ENCODE data around the gene RAB38. TPM values are rescaled to one million over a fixed set of nuclear protein-coding genes. Genes with fewer than 3 reads are reported as not detected.

Gene RAB38
- total RNA-seq, 1 donor from 2014 or later: 8.1 TPM

GRCh38 chr11:88179971-88180629, 4.9 kb upstream of the RAB38 start:
- H3K27ac Mint-ChIP-seq: no peak overlapping the region

GRCh38 chr11:88179141-88179540, 3.9 kb upstream of the RAB38 start:
- Histone ChIP-seq H3K4me3 (no peak overlapping the region), H3K36me3 (no peaks in the 10 kb centered on the region), H3K27me3 (peaks cover 15% of the 10 kb centered on the region), H4K20me1 (ENCODE audit: low read depth) (no peaks in the 10 kb centered on the region), H3K9ac (no peak overlapping the region), H3K27ac (no peak overlapping the region), H3K79me2 (ENCODE audit: low read depth) (no peaks in the 10 kb centered on the region), H3K9me3 (ENCODE audit: low read depth) (no peaks in the 10 kb centered on the region), H3K4me2 (no peak overlapping the region), H3F3A (ENCODE audit: low read depth) (peaks cover 5% of the 10 kb centered on the region), H2AFZ (replicated peaks) (no peak overlapping the region), H3K4me1 (peaks cover 5% of the 10 kb centered on the region)
- DNase-seq (ENCODE audit: low spot score): no peak
- no peak overlapping the region for H3K27ac Mint-ChIP-seq
- peaks cover 19% of the 10 kb centered on the region for H3K4me1 Mint-ChIP-seq
- peaks cover 10% of the 10 kb centered on the region for H3K27me3 Mint-ChIP-seq (ENCODE audit: insufficient read depth, low read depth)
- H3K36me3 Mint-ChIP-seq: no peaks in the 10 kb centered on the region
- no peak overlapping the region for H3K4me3 Mint-ChIP-seq
- no peaks in the 10 kb centered on the region for H3K9me3 Mint-ChIP-seq
- TF ChIP-seq EZH2phosphoT487 (IDR thresholded peaks at IDR 0.05) (no peak), CTCF (IDR thresholded peaks at IDR 0.05) (no peak), EZH2 (IDR thresholded peaks at IDR 0.05) (no peak)

More at GRCh38 chr11:88179971-88180629, 4.9 kb upstream of the RAB38 start:
- H3K9me3 Mint-ChIP-seq: no peaks in the 10 kb centered on the region
- Histone ChIP-seq H3K4me1 (peaks cover 5% of the 10 kb centered on the region), H2AFZ (replicated peaks) (no peak overlapping the region), H3K79me2 (ENCODE audit: low read depth) (no peaks in the 10 kb centered on the region), H3K4me3 (no peak overlapping the region), H3F3A (ENCODE audit: low read depth) (peaks cover 5% of the 10 kb centered on the region), H3K4me2 (no peak overlapping the region), H3K9ac (no peak overlapping the region), H3K27ac (no peak overlapping the region), H3K27me3 (peaks cover 11% of the 10 kb centered on the region), H3K9me3 (ENCODE audit: low read depth) (no peaks in the 10 kb centered on the region), H3K36me3 (no peaks in the 10 kb centered on the region), H4K20me1 (ENCODE audit: low read depth) (no peaks in the 10 kb centered on the region)
- DNase-seq (ENCODE audit: low spot score): no peak
- H3K27me3 Mint-ChIP-seq (ENCODE audit: insufficient read depth, low read depth): peaks cover 10% of the 10 kb centered on the region
- TF ChIP-seq EZH2 (IDR thresholded peaks at IDR 0.05) (no peak), CTCF (IDR thresholded peaks at IDR 0.05) (no peak), EZH2phosphoT487 (IDR thresholded peaks at IDR 0.05) (no peak)
- H3K4me1 Mint-ChIP-seq: peaks cover 14% of the 10 kb centered on the region
- no peaks in the 10 kb centered on the region for H3K36me3 Mint-ChIP-seq
- H3K4me3 Mint-ChIP-seq: no peak overlapping the region

- no peak for DNase-seq (ENCODE audit: low spot score)
- Histone ChIP-seq H3K9me3 (ENCODE audit: low read depth) (no peaks in the 10 kb centered on the region), H3K4me3 (no peak overlapping the region), H3K27ac (no peak overlapping the region), H3K4me1 (peaks cover 5% of the 10 kb centered on the region), H3F3A (ENCODE audit: low read depth) (peaks cover 5% of the 10 kb centered on the region), H4K20me1 (ENCODE audit: low read depth) (no peaks in the 10 kb centered on the region), H2AFZ (replicated peaks) (no peak overlapping the region), H3K36me3 (no peaks in the 10 kb centered on the region), H3K4me2 (no peak overlapping the region), H3K9ac (no peak overlapping the region), H3K27me3 (peaks cover 15% of the 10 kb centered on the region), H3K79me2 (ENCODE audit: low read depth) (no peaks in the 10 kb centered on the region)
- Mint-ChIP-seq H3K9me3 (no peaks in the 10 kb centered on the region), H3K27ac (no peak overlapping the region), H3K27me3 (ENCODE audit: insufficient read depth, low read depth) (peaks cover 10% of the 10 kb centered on the region), H3K4me3 (no peak overlapping the region), H3K36me3 (no peaks in the 10 kb centered on the region), H3K4me1 (peaks cover 25% of the 10 kb centered on the region)
- TF ChIP-seq EZH2 (IDR thresholded peaks at IDR 0.05) (no peak), CTCF (IDR thresholded peaks at IDR 0.05) (no peak), EZH2phosphoT487 (IDR thresholded peaks at IDR 0.05) (no peak)
Observed at GRCh38 chr11:88178191-88178590, 2.9 kb upstream of the RAB38 start.

Measured in neural progenitor cell (in vitro differentiated cells).